GM18498 (cell line): ENCODE results near the gene HS3ST3B1.

Source experiments
- ATAC-seq: cut with Tn5 transposase; IDR thresholded peaks from one replicate; pipeline ENCODE4 v1.9.1; 2021; ENCODE audit warnings: mild to moderate bottlenecking, moderate library complexity; ENCODE audit not compliant: unreplicated experiment

Gene HS3ST3B1

GRCh38 chr17:14303343-14304221 is 2.7 kb downstream of the HS3ST3B1 start:
- no peak for ATAC-seq

DNA sequence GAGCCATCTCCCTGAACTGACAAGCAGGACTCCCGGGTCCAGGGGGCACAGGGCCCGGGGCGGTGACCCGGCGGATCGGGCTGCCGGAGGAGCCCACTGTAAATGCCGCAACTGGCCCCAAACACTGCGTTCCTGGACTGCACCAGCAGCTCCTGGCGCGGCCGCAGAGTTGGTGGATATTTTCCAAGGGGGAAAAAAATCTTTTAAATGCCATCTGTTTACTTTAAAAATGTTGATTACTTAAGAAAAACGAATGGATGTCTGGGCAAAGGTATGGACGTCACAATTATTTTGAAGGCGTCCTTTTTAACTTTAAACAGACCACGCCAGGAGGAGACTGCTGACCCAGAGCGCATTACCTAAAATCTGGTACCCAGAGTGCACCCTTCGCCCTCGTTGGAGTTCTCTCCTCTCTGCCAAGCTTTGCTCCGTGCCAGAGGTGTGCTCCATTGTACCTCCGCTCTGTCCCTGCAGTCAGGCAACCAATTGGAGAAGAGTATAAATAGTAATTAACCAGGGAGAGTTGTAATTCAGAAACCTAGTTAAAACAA is 3.4 kb downstream of the HS3ST3B1 start:
- ATAC-seq, result no peak

- no peak for ATAC-seq
These were observed 4.1 kb downstream of the HS3ST3B1 start for GRCh38 chr17:14304773-14305517.

GRCh38 chr17:14305785-14306496 is 5.1 kb downstream of the HS3ST3B1 start:
- ATAC-seq, result no peak

- no peak for ATAC-seq
These were observed 5.7 kb downstream of the HS3ST3B1 start for GRCh38 chr17:14306596-14306995.

- no peak for ATAC-seq
These were observed 6.7 kb downstream of the HS3ST3B1 start for GRCh38 chr17:14307560-14308024.

GRCh38 chr17:14308636-14308964 is 7.7 kb downstream of the HS3ST3B1 start:
- no peak for ATAC-seq

- peak; percentile 45 for ATAC-seq
These were observed 8.3 kb downstream of the HS3ST3B1 start for GRCh38 chr17:14308965-14309879.

GRCh38 chr17:14310101-14310500 is 9.2 kb downstream of the HS3ST3B1 start:
- no peak for ATAC-seq

GRCh38 chr17:14310605-14311004 is 9.7 kb downstream of the HS3ST3B1 start:
- ATAC-seq, result no peak

DNA sequence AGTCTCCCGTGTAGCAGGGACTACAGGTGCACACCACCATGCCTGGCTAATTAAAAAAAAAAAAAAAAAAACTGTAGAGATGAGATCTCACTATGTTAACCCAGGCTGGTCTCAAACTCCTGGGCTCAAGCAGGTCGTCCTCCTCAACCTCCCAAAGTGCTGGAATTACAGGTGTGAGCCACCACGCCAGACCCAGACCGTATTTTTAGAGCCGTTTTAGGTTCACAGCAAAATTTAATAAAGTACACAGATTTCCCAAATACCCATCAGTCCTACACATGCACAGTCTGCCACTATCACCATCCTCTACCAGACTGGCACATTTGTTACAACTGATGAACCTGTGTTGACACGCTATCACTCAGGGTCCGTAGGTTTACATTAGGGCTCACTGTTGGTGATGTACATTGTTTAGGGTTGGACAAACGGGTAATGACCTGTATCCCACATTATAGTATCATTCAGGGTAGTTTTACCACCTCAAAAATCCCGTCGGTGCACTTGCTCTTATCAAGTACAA is 10.4 kb downstream of the HS3ST3B1 start:
- no peak for ATAC-seq

- no peak for ATAC-seq
These were observed 11.1 kb downstream of the HS3ST3B1 start for GRCh38 chr17:14311981-14312380.

GRCh38 chr17:14312522-14312921 is 11.6 kb downstream of the HS3ST3B1 start:
- no peak for ATAC-seq

- ATAC-seq, result no peak
These were observed 15.4 kb downstream of the HS3ST3B1 start for GRCh38 chr17:14316126-14316832.

DNA sequence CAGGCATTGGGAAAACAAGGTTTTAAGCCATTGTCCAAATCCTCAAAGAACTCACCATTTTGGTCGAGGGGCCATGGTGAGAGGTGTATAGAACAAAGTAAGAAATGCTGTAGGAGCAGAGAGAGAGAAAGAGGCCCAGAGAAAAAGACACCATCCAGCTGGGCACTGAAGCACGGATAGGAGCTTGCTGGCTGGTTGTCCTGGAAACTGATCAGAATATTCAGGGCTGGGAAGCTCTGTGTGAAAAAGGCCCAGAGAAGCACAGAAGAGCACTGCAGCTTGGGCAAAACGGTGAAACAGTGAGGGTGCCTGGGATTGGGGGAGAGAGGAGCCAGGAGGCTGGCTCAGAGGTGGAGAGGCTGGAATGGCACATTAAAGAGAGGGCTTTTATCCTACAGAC is 16.5 kb downstream of the HS3ST3B1 start:
- no peak for ATAC-seq

DNA sequence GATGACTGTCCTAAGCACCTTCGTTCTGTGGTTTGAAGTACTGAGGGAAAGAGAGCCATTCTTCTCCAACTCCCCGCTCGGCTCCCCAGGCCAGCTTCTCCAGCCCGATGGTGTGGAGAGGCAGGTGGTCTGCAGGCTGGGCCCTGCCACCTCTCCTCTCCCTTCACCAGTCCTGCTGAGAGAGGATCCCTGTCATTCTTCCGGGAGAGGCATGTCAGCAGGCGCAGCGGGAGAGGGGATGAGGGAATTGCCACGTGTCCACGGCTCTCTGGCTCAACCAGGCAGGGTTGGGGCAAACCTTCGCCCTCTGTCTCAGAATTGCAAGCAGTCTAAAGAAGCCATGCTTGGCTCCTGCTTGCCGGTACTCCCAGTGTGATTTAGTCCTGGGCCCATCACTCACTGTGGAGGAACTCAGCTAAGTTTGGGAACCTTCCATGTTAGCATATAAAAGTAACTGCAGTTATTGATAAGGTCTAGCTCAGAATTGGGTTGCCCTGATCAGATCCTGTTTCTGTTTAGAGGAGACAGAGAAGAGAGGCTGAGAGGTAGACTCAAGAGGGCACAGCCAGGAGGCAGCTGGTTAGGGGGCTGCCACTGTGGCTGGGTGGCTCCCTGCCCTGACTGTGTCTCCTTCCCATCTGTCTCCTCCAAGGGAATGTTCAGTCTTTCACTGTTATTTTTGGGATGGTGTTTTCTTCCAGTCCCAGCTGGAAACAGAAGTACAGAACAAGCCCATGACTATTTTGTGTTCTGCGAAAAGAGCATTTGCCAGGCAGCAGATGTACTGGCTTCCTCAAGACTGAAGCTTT is 17.4 kb downstream of the HS3ST3B1 start:
- no peak for ATAC-seq

DNA sequence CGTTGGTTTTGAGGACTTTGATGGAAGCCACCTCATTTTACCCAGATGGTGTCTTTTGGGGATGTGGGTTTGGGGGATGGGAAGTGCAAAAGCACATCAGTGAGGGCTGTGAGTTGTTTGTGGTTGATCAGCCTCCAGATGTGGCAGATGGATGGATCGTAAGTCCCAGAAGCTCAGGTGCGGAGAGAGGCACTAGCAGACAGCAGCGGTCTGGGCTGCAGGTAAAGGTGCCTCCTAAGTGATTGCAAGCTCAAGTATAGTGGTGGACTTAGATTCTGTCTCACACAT is 18.0 kb downstream of the HS3ST3B1 start:
- no peak for ATAC-seq

DNA sequence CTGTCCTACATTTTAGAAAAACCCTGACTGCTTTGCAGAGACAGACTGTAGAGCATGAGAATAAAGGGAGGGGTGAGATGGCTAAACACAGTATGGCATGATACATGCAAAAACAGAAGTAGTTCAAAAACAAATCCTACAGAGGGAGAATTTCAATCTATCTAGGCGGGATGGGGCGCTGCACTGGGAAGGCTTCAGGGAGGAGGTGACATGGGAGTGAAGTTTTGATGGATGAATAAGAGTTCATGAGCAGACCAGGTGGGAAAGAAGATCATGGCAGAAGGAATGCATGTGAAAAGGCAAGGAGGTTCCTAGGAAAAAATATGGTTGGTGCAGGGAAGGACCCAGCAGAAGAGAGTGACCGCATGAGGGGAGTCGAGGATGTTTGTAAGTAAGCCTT is 19.2 kb downstream of the HS3ST3B1 start:
- no peak for ATAC-seq
